Smooth muscle cell of bladder (primary cell): ENCODE results near the gene SIK1. TPM values are rescaled to one million over a fixed set of nuclear protein-coding genes. Genes with fewer than 3 reads are reported as not detected.

Experiments used
- total RNA-seq: library from RNA; depleted of rRNA; stranded (reverse); fragments of >200 nt; gene quantifications from 2 replicates; pipeline ENCODE4 v1.2.3, GENCODE V29; 2014

The SIK1 gene
- 1.3 and 1.7 TPM in 2 replicates for total RNA-seq

DNA sequence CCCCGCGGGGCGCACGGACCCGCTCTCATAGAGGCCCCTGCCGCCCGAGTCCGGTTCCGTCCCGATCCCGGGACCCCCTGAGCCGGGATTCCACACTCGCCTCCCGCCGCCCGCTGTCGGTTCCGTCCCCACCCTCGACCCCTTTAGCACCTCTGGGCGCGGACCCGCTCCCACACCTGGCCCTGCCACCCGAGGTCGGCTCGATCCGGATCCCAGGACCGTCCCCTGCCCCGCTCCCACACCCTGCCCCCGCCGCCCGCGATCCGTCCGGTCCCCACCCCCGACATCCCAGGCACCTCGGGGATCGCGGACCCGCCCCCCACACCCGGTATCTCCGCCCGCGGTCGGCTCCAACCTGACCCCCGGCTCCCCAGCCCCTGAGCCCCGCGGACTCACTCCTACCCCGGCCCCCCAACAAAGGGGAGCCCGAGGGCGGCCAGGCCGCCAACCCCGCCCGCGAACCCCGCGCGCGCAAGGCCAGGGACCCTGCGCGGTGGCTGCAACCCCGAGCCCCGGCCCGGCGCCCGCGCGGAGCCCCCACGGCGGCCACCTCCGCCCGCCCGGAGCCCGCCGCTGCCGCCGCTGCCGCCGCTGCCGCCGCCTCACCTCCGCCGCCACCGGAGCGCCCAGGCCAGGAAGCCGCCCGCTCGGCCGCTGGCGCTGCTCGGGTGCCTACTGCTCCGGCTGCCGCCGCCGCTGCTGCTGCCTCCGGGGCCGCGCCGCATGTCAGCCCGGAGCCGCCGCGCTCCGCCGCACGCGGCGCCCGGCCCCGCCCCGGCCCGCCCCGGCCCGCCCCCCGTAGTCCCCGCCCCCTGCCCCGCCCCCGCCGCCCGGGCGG, at the start of gene SIK1:
SIK1 (minus strand) TSS at position 728 of the 838 bp plus-strand sequence. CDS start 953 bp downstream, outside the sequence.

Other genes starting within 250 kb of the SIK1 start
- 1.3 and 1.7 TPM in 2 replicates for gene HSF2BP, start 232.4 kb upstream of the SIK1 start, total RNA-seq
- gene RRP1B, start 232.4 kb upstream of the SIK1 start, total RNA-seq, result 14.2 and 20.0 TPM in 2 replicates